ENCODE measurements around the gene EFNA5. TPM values are rescaled to one million over a fixed set of nuclear protein-coding genes. Genes with fewer than 3 reads are reported as not detected.

The EFNA5 gene
- total RNA-seq, 1 experiment from 2014 or later, result 50.0 TPM

DNA sequence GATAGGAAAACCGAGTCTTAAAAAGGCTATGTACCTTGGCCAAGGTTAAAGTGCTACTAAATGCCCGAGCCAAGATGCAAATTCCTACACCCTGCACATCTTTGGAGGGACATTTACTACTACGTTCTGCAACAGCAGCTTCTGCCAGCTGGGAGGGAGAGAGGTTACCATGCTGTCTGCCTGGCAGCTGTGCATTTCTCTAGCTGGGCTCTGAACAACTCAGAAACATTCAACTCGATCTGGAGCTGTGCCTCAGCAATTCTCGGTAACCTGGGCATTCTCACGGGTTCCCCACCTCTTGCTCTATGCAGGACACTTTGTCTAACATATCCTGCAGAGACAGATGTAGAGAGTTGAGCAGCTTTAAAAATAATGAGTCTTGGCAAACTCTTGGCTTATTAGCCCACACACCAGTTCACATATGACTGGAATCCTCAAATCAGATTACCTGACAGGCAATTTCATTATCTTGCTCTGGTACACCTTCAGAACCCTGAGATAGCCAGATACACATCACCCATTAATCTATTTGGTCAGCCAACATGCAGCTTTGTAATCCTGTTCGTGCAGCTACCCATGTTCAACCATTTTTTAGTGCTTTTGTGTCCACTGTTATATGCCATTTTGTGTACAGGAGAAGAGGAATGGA, 115.8 kb downstream of the EFNA5 start:
- no peak for DNase-seq (ENCODE audit: extremely low read depth, low read depth)

- DNase-seq (ENCODE audit: extremely low read depth, low read depth), result peak; percentile 56
Observed at GRCh38 chr5:107553117-107553555, 117.6 kb downstream of the EFNA5 start.

DNA sequence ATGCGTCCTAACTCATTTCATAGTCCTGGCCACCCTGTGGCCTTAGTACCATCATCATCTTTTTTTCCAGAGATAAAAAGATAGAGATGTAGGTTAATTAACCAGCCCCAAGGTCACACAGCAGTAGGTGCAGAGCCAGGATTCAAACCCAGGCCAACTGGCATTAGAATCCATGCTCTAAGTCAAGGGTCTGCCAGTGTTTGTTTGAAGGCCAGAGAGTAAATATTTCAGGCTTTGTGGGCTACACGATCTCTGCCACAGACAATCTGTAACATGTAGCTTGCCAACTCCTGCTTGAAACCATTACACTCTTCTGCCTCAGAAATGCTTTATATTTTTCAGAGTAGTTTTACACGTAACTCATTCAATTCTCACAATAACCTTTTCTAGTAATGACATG, 119.6 kb downstream of the EFNA5 start:
- no peak for DNase-seq (ENCODE audit: extremely low read depth, low read depth)

DNA sequence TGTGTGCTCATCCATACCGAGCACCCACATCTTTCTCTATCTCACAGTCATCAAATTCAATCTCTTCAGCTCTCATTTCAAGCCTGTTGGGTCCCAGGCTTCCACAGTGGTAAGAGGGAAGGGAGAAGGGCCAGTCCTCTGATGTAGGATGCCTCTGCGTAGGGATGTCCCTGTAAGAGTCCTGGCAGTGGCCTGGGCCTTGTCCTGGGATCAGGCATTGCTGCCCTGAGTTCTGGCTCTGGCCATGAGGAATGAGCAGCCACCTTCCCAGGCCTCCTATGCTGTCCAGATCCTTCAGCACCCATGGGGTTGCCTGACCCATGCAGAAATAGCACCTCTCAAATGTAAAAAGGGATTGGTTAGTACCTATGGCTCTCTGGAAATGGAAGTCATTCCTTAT, 121.2 kb downstream of the EFNA5 start:
- DNase-seq (ENCODE audit: extremely low read depth, low read depth), result no peak

GRCh38 chr5:107548477-107548876, 122.3 kb downstream of the EFNA5 start:
- no peak for DNase-seq (ENCODE audit: extremely low read depth, low read depth)

DNA sequence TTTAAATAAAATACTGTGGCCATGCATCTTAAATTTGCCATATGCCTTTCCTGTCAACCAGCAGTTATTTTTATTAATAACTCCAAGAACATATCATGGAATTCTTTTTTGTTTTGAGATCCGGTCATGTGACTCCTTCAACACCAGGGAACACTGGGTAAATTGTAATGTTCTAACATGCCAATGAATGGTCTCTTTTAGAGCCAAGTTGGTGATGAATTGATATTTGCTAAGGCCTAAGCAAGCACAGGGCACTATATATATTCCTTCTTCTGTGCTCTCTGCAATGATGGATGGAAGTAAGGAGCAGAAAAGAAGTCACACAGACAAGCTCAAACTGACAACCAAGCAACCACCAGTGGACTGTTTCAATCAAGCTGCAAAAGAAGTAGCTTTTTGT, 124.0 kb downstream of the EFNA5 start:
- DNase-seq (ENCODE audit: extremely low read depth, low read depth), result no peak

DNA sequence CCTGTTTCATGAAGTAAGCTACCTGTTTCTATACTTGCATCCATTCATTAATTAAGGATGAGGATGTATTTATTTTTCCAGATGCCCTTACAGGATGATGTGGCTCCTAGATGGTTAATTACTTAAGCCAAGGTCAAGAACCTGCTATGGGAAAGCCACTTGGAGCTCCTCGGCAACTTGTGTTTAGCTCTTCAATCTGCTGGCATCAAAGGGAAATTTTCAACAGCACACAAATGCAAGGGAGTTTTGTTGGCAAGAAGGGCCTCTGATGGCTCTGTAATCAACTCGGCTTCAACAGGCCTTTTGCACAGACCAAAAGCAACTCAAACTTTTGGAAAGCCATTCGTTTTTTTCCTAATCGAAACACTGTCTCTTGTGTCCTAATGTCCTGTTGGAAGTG, 125.3 kb downstream of the EFNA5 start:
- no peak for DNase-seq (ENCODE audit: extremely low read depth, low read depth)

GRCh38 chr5:107544967-107545366, 125.8 kb downstream of the EFNA5 start:
- DNase-seq (ENCODE audit: extremely low read depth, low read depth), result no peak

GRCh38 chr5:107544476-107544875, 126.3 kb downstream of the EFNA5 start:
- no peak for DNase-seq (ENCODE audit: extremely low read depth, low read depth)

- no peak for DNase-seq (ENCODE audit: extremely low read depth, low read depth)
Observed at GRCh38 chr5:107543868-107544267, 126.9 kb downstream of the EFNA5 start.

GRCh38 chr5:107542831-107543231, 127.9 kb downstream of the EFNA5 start:
- peak; percentile 82 for DNase-seq (ENCODE audit: extremely low read depth, low read depth)

GRCh38 chr5:107542428-107542827, 128.3 kb downstream of the EFNA5 start:
- DNase-seq (ENCODE audit: extremely low read depth, low read depth), result peak; percentile 88

DNA sequence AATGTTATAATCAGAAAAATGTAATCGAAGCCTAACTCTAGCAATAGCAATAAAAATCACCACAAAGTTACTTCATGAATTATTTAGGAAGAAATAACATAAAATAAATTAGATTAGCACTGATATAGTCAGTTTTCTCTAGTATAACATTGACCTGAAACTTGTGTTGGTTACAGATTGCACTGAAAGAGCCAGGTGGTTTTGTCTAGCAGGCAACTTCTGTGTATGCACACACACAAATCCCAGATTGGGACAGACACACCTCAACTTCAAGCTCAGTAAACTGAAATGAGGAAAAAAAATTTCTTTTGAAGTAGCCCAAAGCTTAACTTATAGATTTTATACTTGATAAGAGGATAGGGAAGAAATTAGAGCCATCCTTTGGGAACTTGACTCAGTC, 129.3 kb downstream of the EFNA5 start:
- no peak for DNase-seq (ENCODE audit: extremely low read depth, low read depth)

DNA sequence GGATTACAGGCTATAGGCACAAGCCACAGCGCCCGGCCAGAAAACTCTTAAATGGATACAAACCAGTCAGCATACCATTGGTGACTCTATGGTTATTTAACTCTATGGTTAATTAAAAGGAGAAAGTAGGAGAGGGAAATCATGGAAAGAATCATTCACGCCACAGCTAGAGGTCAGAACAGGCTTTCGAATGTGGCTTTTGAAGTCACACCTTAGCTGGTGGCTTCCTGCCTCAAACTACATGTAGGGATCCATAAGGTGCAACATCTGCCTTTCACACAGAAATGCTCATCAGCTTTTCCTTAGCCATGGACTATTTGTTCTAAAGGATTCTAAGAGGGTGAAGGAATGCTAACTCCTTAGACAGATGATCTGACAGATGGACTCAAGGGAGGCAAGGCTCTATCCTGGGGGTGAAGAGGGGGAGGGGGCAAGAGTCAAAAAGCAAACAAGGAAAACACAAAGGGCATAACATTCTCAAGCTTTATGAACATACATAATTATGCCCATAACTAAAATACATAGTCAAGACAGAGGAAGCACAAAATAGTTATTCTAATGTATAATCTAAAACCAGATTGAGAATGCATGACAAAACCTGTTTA, 130.9 kb downstream of the EFNA5 start:
- DNase-seq (ENCODE audit: extremely low read depth, low read depth), result no peak

GRCh38 chr5:107538805-107539445, 131.8 kb downstream of the EFNA5 start:
- DNase-seq (ENCODE audit: extremely low read depth, low read depth), result no peak

- no peak for DNase-seq (ENCODE audit: extremely low read depth, low read depth)
Observed at GRCh38 chr5:107538331-107538730, 132.4 kb downstream of the EFNA5 start.

DNA sequence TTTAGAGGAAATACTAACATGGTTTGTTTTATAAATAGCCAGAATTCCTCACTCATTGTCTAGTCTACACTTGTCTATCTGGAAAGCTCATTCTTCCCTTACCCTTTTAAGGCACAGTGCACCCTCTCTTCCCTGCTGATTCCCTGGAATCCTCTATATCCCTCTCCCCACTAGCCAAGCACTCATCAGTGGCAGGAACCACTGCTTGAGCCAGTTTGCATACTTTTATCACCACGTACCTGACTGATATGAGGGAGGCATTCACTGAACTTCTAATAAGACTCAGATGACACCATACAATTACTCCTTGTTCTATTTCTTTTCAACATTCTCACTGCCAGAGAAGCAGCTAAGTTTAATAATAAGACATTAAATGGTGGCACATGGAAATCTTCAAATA, 134.9 kb downstream of the EFNA5 start:
- no peak for DNase-seq (ENCODE audit: extremely low read depth, low read depth)

GRCh38 chr5:107533910-107534876, 136.5 kb downstream of the EFNA5 start:
- no peak for DNase-seq (ENCODE audit: extremely low read depth, low read depth)

DNA sequence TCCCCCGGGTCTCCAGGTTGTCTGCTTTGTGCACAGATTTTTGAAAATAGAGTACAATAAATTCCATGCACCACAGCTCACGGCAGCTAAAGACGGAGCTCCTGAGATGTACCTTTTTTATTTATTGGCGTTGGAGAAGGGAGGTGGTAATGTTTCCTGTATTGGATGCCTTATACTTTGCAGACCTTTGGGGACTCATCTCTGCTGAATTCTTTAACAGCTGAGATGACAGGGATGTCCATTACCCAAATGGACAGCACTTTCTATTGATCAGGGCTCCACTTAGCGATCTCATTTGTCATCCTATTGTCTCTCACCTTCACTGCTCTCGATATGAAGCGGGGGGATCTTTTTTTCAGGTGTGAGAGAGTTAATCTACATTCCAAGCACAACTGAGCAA, 137.8 kb downstream of the EFNA5 start:
- no peak for DNase-seq (ENCODE audit: extremely low read depth, low read depth)

DNA sequence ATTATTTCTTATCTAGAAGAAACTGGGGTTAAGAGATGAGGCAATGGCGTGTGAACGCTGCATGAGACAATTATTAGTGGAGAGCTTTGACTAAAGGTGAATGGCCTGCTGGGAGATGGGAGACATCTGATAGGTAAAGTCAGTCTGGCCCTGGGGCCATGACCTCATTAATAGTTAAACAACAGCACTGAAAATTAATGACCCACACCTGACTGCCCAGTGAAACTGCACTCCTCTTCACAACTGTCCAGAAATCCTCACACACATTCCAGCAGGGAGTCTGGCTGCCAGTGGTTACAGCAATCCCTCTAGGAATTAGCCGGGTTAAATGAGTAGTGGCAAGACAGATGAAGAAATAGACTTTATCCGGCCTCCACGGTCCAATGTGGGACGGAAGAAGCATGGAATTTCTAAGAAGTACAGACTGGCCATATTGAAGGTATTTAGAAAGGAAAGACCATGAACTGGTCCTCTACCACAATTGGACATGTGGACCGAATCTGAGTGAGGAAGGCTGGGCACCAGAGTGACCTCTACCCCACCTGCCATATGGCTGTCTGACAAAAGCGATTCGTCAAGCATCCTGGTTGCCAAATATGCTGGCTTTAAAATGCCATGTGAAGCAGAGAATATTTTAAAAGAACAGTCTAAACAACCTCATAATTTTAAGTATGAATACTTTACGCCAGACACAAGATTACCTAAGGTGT, 138.4 kb downstream of the EFNA5 start:
- DNase-seq (ENCODE audit: extremely low read depth, low read depth), result no peak

Data from NCI-H460 (cell line).